ENCODE data around the gene CNOT6L. TPM values are rescaled to one million over a fixed set of nuclear protein-coding genes. Genes with fewer than 3 reads are reported as not detected.

The CNOT6L gene
- polyA plus RNA-seq, 1 donor from 2014 or later, result 14.4 TPM

- Histone ChIP-seq H3K27me3 (ENCODE audit: insufficient read depth, low read depth, low read length) (no peaks in the 10 kb centered on the region), H3K9me2 (ENCODE audit: insufficient read depth, low read length) (no peaks in the 10 kb centered on the region), H3K79me2 (replicated peaks; ENCODE audit: insufficient read depth, low read length) (peaks cover 54% of the 10 kb centered on the region), H3K4me3 (ENCODE audit: low read length) (no peak overlapping the region), H3K36me3 (ENCODE audit: insufficient read depth, low read length) (no peaks in the 10 kb centered on the region), H2AFZ (ENCODE audit: low read depth, low read length) (no peak overlapping the region), H3K27ac (ENCODE audit: low read length) (no peak overlapping the region), H3F3A (ENCODE audit: insufficient read depth, low read length, poor library complexity, severe bottlenecking) (no peaks in the 10 kb centered on the region), H4K20me1 (ENCODE audit: insufficient read depth) (no peaks in the 10 kb centered on the region), H3K9ac (ENCODE audit: low read length) (no peak overlapping the region), H3K9me3 (ENCODE audit: low read length) (no peaks in the 10 kb centered on the region), H3K4me2 (ENCODE audit: low read length) (no peak overlapping the region)
- TF ChIP-seq CTCF (IDR thresholded peaks at IDR 0.05; ENCODE audit: poor library complexity, severe bottlenecking), result no peak
Measured at GRCh38 chr4:77800483-77801259, 18.5 kb downstream of the CNOT6L start.

- no peaks in the 10 kb centered on the region for H3K36me3 ChIP-seq (ENCODE audit: insufficient read depth, low read length)
- H4K20me1 ChIP-seq (ENCODE audit: insufficient read depth), result no peaks in the 10 kb centered on the region
- H3K79me2 ChIP-seq (replicated peaks; ENCODE audit: insufficient read depth, low read length), result peaks cover 57% of the 10 kb centered on the region
- no peak overlapping the region for H2AFZ ChIP-seq (ENCODE audit: low read depth, low read length)
- no peak overlapping the region for H3K27ac ChIP-seq (ENCODE audit: low read length)
- H3K9me2 ChIP-seq (ENCODE audit: insufficient read depth, low read length), result no peaks in the 10 kb centered on the region
- H3F3A ChIP-seq (ENCODE audit: insufficient read depth, low read length, poor library complexity, severe bottlenecking), result no peaks in the 10 kb centered on the region
- no peaks in the 10 kb centered on the region for H3K9me3 ChIP-seq (ENCODE audit: low read length)
- no peak for TF ChIP-seq EZH2 (IDR thresholded peaks at IDR 0.05; ENCODE audit: borderline replicate concordance, insufficient read depth, low read length, poor library complexity, severe bottlenecking)
- TF ChIP-seq SMC3 (conservative IDR thresholded peaks at IDR 0.05; ENCODE audit: poor library complexity), result no peak
- no peak for TF ChIP-seq RAD21 (conservative IDR thresholded peaks at IDR 0.05)
- TF ChIP-seq CTCF (IDR thresholded peaks at IDR 0.05; ENCODE audit: poor library complexity, severe bottlenecking), result no peak
- no peak for TF ChIP-seq MXI1 (conservative IDR thresholded peaks at IDR 0.05; ENCODE audit: poor library complexity, severe bottlenecking)
- no peak for TF ChIP-seq POLR2AphosphoS5 (IDR thresholded peaks at IDR 0.05)
- TF ChIP-seq TAF1 (IDR thresholded peaks at IDR 0.05; ENCODE audit: low read depth), result no peak
- no peak for TF ChIP-seq EP300 (conservative IDR thresholded peaks at IDR 0.05; ENCODE audit: poor library complexity, severe bottlenecking)
- TF ChIP-seq REST (IDR thresholded peaks at IDR 0.05; ENCODE audit: borderline replicate concordance), result no peak
- no peak overlapping the region for H3K4me3 ChIP-seq (ENCODE audit: low read length)
- H3K27me3 ChIP-seq (ENCODE audit: insufficient read depth, low read depth, low read length), result no peaks in the 10 kb centered on the region
- no peak overlapping the region for H3K9ac ChIP-seq (ENCODE audit: low read length)
- no peak overlapping the region for H3K4me2 ChIP-seq (ENCODE audit: low read length)
Measured at GRCh38 chr4:77800077-77800476, 19.1 kb downstream of the CNOT6L start.

Measured in neural cell (in vitro differentiated cells).